Sigmoid colon (tissue), 7 donors: ENCODE measurements around the gene NAV1. TPM values are rescaled to one million over a fixed set of nuclear protein-coding genes. Genes with fewer than 3 reads are reported as not detected.

Experiments used
- DNase-seq: peaks from one replicate; pipeline ENCODE4 v3.0.0-alpha.2; 2019
- H3K27ac ChIP-seq, 4 donors: fragments of 200-600 bp; sonication (generic); one replicate each; pipeline ENCODE4 v1.5.1; 2016 to 2019; ENCODE audit warnings: mild to moderate bottlenecking in 1 of 4
- H3K27me3 ChIP-seq, 3 donors: fragments of 200-600 bp; sonication (generic); one replicate each; pipeline ENCODE4 v1.5.1; 2019; ENCODE audit warnings: mild to moderate bottlenecking in 1 of 3
- H3K36me3 ChIP-seq, 4 donors: fragments of 200-600 bp; sonication (generic); one replicate each; pipeline ENCODE4 v1.5.1; 2016 to 2019
- H3K4me1 ChIP-seq, 4 donors: fragments of 200-600 bp; sonication (generic); one replicate each; pipeline ENCODE4 v1.5.1; 2017 to 2019
- H3K4me3 ChIP-seq, 4 donors: fragments of 200-600 bp; sonication (generic); one replicate each; pipeline ENCODE4 v1.5.1; 2017 to 2019; ENCODE audit warnings: mild to moderate bottlenecking in 2 of 4, moderate library complexity in 1 of 4
- H3K9me3 ChIP-seq, 4 donors: fragments of 200-600 bp in 3 of 4; sonication (generic) in 3 of 4; one replicate each; pipeline versions ENCODE4 v1.5.1 to v1.6.1; 2013 to 2019
- EP300 ChIP-seq, 4 donors: sonication (generic); formaldehyde crosslinking; IDR thresholded peaks; one replicate each; pipeline ENCODE4 v1.6.1; 2017; ENCODE audit warnings: antibody characterized with exemption in 4 of 4
- POLR2A ChIP-seq, 2 donors: fragments of 450-650 bp; IDR thresholded peaks; one replicate each; pipeline ENCODE4 v1.6.1; 2016; ENCODE audit warnings: antibody characterized with exemption in 2 of 2, mild to moderate bottlenecking in 2 of 2, moderate library complexity in 2 of 2
- POLR2AphosphoS5 ChIP-seq, 4 donors: sonication (generic); formaldehyde crosslinking; IDR thresholded peaks; one replicate each; pipeline ENCODE4 v1.6.1; 2017; ENCODE audit warnings: antibody characterized with exemption in 4 of 4
- WGBS, 2 donors: extraction: QIAGEN DNeasy Blood & Tissue Kit; methylation state at CpG; one replicate each; pipeline ENCODE4 v1.1.7; 2013; 5-methylcytosine and 5-hydroxymethylcytosine counted together
- intact Hi-C: fragments of 100-400 bp; cut with DNase I; formaldehyde crosslinking; loops from one replicate; pipeline ENCODE4 v1.15.1; 2023
- polyA plus RNA-seq, 3 donors: library from polyadenylated mRNA; stranded (reverse); fragments of 200-250 nt; gene quantifications; one replicate each; pipeline ENCODE4 v1.2.3, GENCODE V29; 2013
- total RNA-seq, 4 donors: library from RNA; depleted of rRNA; stranded (reverse); fragments of >200 nt; gene quantifications; one replicate each; pipeline ENCODE4 v1.1.0, GENCODE V29; 2016
- TF ChIP-seq, protein P1 (sequence below), 4 experiments: fragments of 450-650 bp in 3 of 4; fragments of 200-600 bp in 1 of 4; IDR thresholded peaks; one replicate each; pipeline ENCODE4 v1.5.1; 2016 to 2019; ENCODE audit warnings: antibody characterized with exemption in 4 of 4, mild to moderate bottlenecking in 3 of 4, moderate library complexity in 2 of 4
- donor health status: healthy with polysubstance abuse.
- donor health status: Bipolar disorder and iron deficiency.
- donor health status: healthy.

NAV1 gene
- total and polyA plus RNA-seq, 7 donors: 1.8 to 44.9 (median 17.1) TPM

DNA sequence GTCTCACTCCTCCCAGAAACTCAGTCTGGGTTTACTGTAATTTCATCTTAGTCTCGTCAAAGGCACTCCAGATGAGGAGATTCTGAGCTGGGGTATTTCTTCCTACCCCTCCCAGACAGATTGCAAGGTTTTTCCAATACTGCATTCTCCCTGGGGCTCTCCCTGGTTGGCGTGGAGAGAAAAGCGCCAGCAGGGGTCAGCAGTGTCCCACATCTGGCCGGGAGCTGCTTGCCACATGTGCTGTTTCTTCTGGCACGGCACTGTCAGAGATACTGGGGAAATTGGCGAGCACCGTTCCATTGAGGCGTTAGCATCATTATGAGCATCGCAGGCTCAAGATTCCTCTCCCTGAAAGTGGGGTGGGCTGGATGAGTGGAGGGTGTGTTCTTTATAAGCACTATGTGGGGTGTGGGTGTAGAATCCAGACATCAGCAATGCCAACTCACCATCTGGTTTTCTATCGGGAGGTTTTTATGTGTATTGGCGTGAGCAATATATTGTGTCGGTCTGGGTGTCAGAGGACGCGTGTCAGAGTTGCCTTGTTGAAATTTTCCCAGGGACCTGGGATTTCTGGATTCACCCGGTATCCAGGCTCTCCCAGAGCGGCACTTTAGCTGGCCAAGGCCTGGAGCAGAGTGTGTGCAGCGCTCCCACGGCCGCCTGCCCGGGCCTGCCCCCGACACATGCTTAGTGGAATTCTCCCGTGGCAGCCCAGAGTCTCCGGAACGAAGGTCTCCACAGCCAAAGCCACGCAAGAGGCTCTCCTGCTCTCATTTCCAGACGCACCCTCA, 8.0 kb upstream of the NAV1 start:
- peak; percentile 96 for DNase-seq
- no peaks in the 10 kb centered on the region for H3K36me3 ChIP-seq
- intact Hi-C loops: loop anchor here (1.0 to 5.0 kb wide), 4 partner anchors 30 to 262 kb away; no protein-coding TSS in a partner anchor
- H3K9me3 ChIP-seq: no peaks in the 10 kb centered on the region
- peak overlapping the region; percentile 10 to 95 (median 53) for H3K27ac ChIP-seq
- peak in 3 of 4 donors; percentile 52 to 64 (median 63) for TF ChIP-seq POLR2AphosphoS5 (IDR thresholded peaks at IDR 0.05)
- no peak for TF ChIP-seq EP300 (IDR thresholded peaks at IDR 0.05)
- TF ChIP-seq, protein P1, sequence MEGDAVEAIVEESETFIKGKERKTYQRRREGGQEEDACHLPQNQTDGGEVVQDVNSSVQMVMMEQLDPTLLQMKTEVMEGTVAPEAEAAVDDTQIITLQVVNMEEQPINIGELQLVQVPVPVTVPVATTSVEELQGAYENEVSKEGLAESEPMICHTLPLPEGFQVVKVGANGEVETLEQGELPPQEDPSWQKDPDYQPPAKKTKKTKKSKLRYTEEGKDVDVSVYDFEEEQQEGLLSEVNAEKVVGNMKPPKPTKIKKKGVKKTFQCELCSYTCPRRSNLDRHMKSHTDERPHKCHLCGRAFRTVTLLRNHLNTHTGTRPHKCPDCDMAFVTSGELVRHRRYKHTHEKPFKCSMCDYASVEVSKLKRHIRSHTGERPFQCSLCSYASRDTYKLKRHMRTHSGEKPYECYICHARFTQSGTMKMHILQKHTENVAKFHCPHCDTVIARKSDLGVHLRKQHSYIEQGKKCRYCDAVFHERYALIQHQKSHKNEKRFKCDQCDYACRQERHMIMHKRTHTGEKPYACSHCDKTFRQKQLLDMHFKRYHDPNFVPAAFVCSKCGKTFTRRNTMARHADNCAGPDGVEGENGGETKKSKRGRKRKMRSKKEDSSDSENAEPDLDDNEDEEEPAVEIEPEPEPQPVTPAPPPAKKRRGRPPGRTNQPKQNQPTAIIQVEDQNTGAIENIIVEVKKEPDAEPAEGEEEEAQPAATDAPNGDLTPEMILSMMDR (IDR thresholded peaks at IDR 0.05): peak; percentile 77 to 88 (median 86)
- no peak for TF ChIP-seq POLR2A (IDR thresholded peaks at IDR 0.05)
- H3K4me1 ChIP-seq: peaks cover 0 to 49% (median 45%) of the 10 kb centered on the region in 4 donors
- no peak overlapping the region for H3K4me3 ChIP-seq
- WGBS, 2 donors: 64 to 71% methylated on average over 26 of the region's 26 CpGs
- H3K27me3 ChIP-seq: no peaks in the 10 kb centered on the region

DNA sequence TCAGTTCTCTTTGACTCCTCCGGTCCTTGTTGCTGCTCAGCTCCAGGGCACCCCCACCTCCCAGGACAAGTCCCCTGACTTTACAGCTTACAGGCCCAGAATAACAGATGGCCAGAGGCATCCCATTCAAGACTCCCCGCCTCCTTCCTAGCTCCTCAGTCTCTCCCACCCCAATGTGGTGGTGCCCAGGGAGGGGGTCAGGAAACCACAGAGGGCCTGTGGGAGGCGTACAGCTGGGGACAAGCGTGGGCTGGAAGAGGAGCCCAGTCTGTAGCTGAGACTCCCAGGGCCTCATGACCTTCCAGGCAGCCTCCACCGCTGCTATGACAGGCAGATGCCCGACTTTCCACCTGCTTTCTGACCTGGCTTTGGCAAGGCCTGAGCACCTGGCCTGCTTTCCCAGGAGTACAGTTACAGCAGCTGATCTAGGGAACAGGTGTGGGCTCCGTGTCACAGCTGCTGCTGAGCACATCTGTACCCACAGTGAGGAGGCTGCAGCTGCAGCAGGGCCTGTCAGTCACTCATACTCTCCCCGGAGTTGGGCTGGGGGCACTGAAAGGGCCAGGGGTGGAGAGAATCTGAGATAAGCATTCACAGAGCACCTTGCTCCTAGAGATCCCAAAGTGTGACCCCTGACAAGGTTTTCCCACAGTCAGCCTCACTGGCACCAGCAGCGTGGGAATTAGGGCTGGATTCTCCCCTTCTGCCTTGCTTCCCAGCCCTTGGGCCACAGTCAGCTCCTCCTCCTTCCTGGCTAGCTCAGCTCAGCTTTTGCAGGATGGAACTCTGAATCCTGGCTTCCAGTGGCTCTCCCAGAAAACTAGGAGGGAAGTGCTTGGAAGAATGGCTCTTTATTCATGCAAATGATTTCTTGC, 7.1 kb upstream of the NAV1 start:
- peak overlapping the region; percentile 10 to 95 (median 53) for H3K27ac ChIP-seq
- TF ChIP-seq EP300 (IDR thresholded peaks at IDR 0.05) (no peak), POLR2AphosphoS5 (IDR thresholded peaks at IDR 0.05) (no peak), POLR2A (IDR thresholded peaks at IDR 0.05) (no peak)
- TF ChIP-seq, protein P1 (IDR thresholded peaks at IDR 0.05): no peak
- intact Hi-C loops: loop anchor here (2.0 to 5.0 kb wide), 3 partner anchors 29 to 261 kb away; no protein-coding TSS in a partner anchor
- no peak for DNase-seq
- H3K36me3 ChIP-seq: no peaks in the 10 kb centered on the region
- 63 to 80% methylated on average over 9 of the region's 9 CpGs for WGBS, 2 donors
- no peak overlapping the region for H3K4me3 ChIP-seq
- H3K9me3 ChIP-seq: no peaks in the 10 kb centered on the region
- peaks cover 0 to 58% (median 54%) of the 10 kb centered on the region in 4 donors for H3K4me1 ChIP-seq
- no peaks in the 10 kb centered on the region for H3K27me3 ChIP-seq

DNA sequence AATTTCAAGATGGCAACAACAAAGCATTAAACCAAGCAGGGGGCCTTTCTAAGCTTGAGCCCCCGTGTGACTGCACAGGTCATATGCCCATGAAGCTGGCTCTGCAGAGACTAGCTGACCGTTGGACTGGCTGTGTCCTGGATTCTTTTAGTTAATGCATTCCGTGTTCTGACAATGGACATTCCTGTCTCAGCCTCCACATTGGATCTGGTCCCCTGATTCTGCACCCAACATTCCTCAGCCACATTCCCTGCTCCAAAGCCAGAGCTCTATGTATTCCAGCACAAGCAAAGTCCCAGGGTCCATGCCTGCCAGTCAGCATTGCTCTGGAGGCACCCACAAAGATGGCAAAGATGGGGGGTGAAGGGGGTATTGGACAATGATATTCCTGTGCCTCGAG, 5.1 kb upstream of the NAV1 start:
- WGBS, 2 donors: 83 to 86% methylated on average over 4 of the region's 4 CpGs
- DNase-seq: no peak
- Histone ChIP-seq H3K4me3 (no peak overlapping the region), H3K27me3 (no peaks in the 10 kb centered on the region), H3K36me3 (no peaks in the 10 kb centered on the region), H3K27ac (peak overlapping the region; percentile 36 to 95 (median 90)), H3K9me3 (no peaks in the 10 kb centered on the region), H3K4me1 (peaks cover 0 to 77% (median 73%) of the 10 kb centered on the region in 4 donors)
- intact Hi-C loops: loop anchor here (5.0 kb wide), 1 partner anchor 113 kb away; no protein-coding TSS in a partner anchor
- TF ChIP-seq, protein P1 (IDR thresholded peaks at IDR 0.05): no peak
- TF ChIP-seq POLR2AphosphoS5 (IDR thresholded peaks at IDR 0.05) (no peak), POLR2A (IDR thresholded peaks at IDR 0.05) (no peak), EP300 (IDR thresholded peaks at IDR 0.05) (no peak)

DNA sequence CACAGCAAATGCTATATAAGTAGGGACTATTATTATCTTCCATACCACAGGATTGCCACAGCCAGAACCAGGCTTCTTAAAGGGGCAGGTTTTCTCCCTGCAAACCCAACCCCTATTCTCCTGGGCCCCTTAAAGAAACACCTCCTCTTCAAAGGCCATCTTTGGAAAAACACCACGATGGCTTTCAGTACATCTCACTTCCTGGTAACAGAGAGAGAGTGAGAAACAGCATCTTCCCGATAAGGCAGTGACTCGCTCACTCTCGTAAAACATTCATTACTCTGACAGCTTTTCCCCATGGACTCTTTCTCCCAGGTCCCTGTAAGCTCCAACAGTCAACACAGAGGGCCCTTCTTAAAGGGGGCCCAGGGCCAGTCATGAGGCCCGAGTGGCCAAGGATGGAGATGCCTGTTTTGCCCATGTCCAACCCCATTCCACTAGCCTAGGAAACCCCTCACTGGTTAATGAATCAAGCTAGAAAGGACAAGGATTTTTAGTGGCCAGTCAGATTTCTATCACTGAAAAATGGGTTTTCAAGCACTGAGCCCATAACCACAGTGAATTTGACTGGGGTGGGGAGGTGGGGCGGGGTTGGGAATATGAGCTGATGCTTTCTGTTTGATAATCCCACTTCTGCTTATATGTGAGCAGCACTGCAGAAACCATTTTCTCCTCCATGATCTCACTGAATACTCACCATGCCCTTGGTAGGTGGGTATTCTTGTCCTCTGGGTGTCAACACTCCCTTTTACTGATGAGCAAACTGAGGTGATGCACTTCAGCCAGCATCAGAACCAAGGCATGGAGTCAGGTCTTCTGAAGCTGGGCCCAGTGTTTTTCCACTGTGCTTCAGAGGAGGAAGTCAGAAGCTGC, 3.6 kb upstream of the NAV1 start:
- no peak overlapping the region for H3K4me3 ChIP-seq
- peak overlapping the region; percentile 87 to 95 (median 90) for H3K27ac ChIP-seq
- H3K9me3 ChIP-seq: no peaks in the 10 kb centered on the region
- WGBS, 2 donors: 33 to 50% methylated on average over 6 of the region's 6 CpGs
- peak; percentile 86 for DNase-seq
- peaks cover 0 to 84% (median 74%) of the 10 kb centered on the region in 4 donors for H3K4me1 ChIP-seq
- H3K36me3 ChIP-seq: no peaks in the 10 kb centered on the region
- intact Hi-C loops: no loop called here
- H3K27me3 ChIP-seq: no peaks in the 10 kb centered on the region
- TF ChIP-seq EP300 (IDR thresholded peaks at IDR 0.05) (peak in 1 of 4 donors; percentile 85), POLR2AphosphoS5 (IDR thresholded peaks at IDR 0.05) (peak; percentile 41 to 88 (median 63)), POLR2A (IDR thresholded peaks at IDR 0.05) (no peak)
- TF ChIP-seq, protein P1 (IDR thresholded peaks at IDR 0.05): no peak
